Measurements from ENCODE around the gene ADAMTS17. TPM values are rescaled to one million over a fixed set of nuclear protein-coding genes. Genes with fewer than 3 reads are reported as not detected.

The ADAMTS17 gene
- total and polyA plus RNA-seq, 2 experiments from 2014 or later, result 3.7 to 4.4 TPM

- no peaks in the 10 kb centered on the region for H3K9me2 ChIP-seq (replicated peaks; ENCODE audit: insufficient read depth)
- no peaks in the 10 kb centered on the region for H3K9me3 ChIP-seq (ENCODE audit: low read depth)
- no peaks in the 10 kb centered on the region for H3K79me2 ChIP-seq
- 91% methylated on average over 11 of the region's 11 CpGs for WGBS (ENCODE audit: low lambda C conversion rate, missing lambda C conversion rate)
- H3K4me2 ChIP-seq, result no peak overlapping the region
- H2AFZ ChIP-seq, result no peak overlapping the region
- no peaks in the 10 kb centered on the region for H3K27me3 ChIP-seq
- TF ChIP-seq EZH2 (IDR thresholded peaks at IDR 0.05; ENCODE audit: borderline replicate concordance) (no peak), CTCF (IDR thresholded peaks at IDR 0.05; ENCODE audit: poor library complexity) (no peak)
- no peaks in the 10 kb centered on the region for H3K36me3 ChIP-seq (replicated peaks; ENCODE audit: insufficient read depth, low read depth)
- no peak for DNase-seq (ENCODE audit: low spot score)
- no peak overlapping the region for H3K27ac ChIP-seq
- H3K4me3 ChIP-seq, result no peak overlapping the region
- no peaks in the 10 kb centered on the region for H3K4me1 ChIP-seq (ENCODE audit: insufficient read depth)
- no peaks in the 10 kb centered on the region for H4K20me1 ChIP-seq (ENCODE audit: insufficient read depth, poor library complexity, severe bottlenecking)
These were observed 373.9 kb downstream of the ADAMTS17 start for GRCh38 chr15:99967841-99968371.

GRCh38 chr15:99966815-99967214 is 375.0 kb downstream of the ADAMTS17 start:
- Histone ChIP-seq H3K4me2 (no peak overlapping the region), H3K4me1 (ENCODE audit: insufficient read depth) (no peaks in the 10 kb centered on the region), H3K9me2 (replicated peaks; ENCODE audit: insufficient read depth) (no peaks in the 10 kb centered on the region), H3K27ac (no peak overlapping the region), H3K79me2 (no peaks in the 10 kb centered on the region), H2AFZ (no peak overlapping the region), H3K4me3 (no peak overlapping the region), H3K9me3 (ENCODE audit: low read depth) (no peaks in the 10 kb centered on the region), H3K27me3 (no peaks in the 10 kb centered on the region), H4K20me1 (ENCODE audit: insufficient read depth, poor library complexity, severe bottlenecking) (no peaks in the 10 kb centered on the region), H3K36me3 (replicated peaks; ENCODE audit: insufficient read depth, low read depth) (no peaks in the 10 kb centered on the region)
- TF ChIP-seq EZH2 (IDR thresholded peaks at IDR 0.05; ENCODE audit: borderline replicate concordance) (no peak), CTCF (IDR thresholded peaks at IDR 0.05; ENCODE audit: poor library complexity) (no peak), EZH2phosphoT487 (IDR thresholded peaks at IDR 0.05; ENCODE audit: low read depth, severe bottlenecking, unreplicated experiment) (no peak)
- DNase-seq (ENCODE audit: low spot score), result no peak
- 91% methylated on average over 3 of the region's 3 CpGs for WGBS (ENCODE audit: low lambda C conversion rate, missing lambda C conversion rate)

- WGBS (ENCODE audit: low lambda C conversion rate, missing lambda C conversion rate), result 90% methylated on average over 7 of the region's 7 CpGs
- H2AFZ ChIP-seq, result no peak overlapping the region
- DNase-seq (ENCODE audit: low spot score), result no peak
- no peak overlapping the region for H3K4me2 ChIP-seq
- H3K4me3 ChIP-seq, result no peak overlapping the region
- H4K20me1 ChIP-seq (ENCODE audit: insufficient read depth, poor library complexity, severe bottlenecking), result no peaks in the 10 kb centered on the region
- no peaks in the 10 kb centered on the region for H3K27me3 ChIP-seq
- TF ChIP-seq CTCF (IDR thresholded peaks at IDR 0.05; ENCODE audit: poor library complexity), result no peak
- TF ChIP-seq EZH2 (IDR thresholded peaks at IDR 0.05; ENCODE audit: borderline replicate concordance), result no peak
- no peak for TF ChIP-seq EZH2phosphoT487 (IDR thresholded peaks at IDR 0.05; ENCODE audit: low read depth, severe bottlenecking, unreplicated experiment)
- H3K36me3 ChIP-seq (replicated peaks; ENCODE audit: insufficient read depth, low read depth), result no peaks in the 10 kb centered on the region
- H3K9me2 ChIP-seq (replicated peaks; ENCODE audit: insufficient read depth), result no peaks in the 10 kb centered on the region
- H3K4me1 ChIP-seq (ENCODE audit: insufficient read depth), result no peaks in the 10 kb centered on the region
- no peaks in the 10 kb centered on the region for H3K9me3 ChIP-seq (ENCODE audit: low read depth)
- no peaks in the 10 kb centered on the region for H3K79me2 ChIP-seq
- no peak overlapping the region for H3K27ac ChIP-seq
These were observed 376.4 kb downstream of the ADAMTS17 start for GRCh38 chr15:99965376-99965775.

- no peaks in the 10 kb centered on the region for H3K9me2 ChIP-seq (replicated peaks; ENCODE audit: insufficient read depth)
- H3K36me3 ChIP-seq (replicated peaks; ENCODE audit: insufficient read depth, low read depth), result no peaks in the 10 kb centered on the region
- H3K4me2 ChIP-seq, result no peak overlapping the region
- whole genome bisulfite sequencing (ENCODE audit: low lambda C conversion rate, missing lambda C conversion rate), result 97% methylated on average over 7 of the region's 7 CpGs
- no peak for DNase-seq (ENCODE audit: low spot score)
- H3K27me3 ChIP-seq, result peaks cover 3% of the 10 kb centered on the region
- no peak overlapping the region for H2AFZ ChIP-seq
- no peaks in the 10 kb centered on the region for H3K79me2 ChIP-seq
- no peaks in the 10 kb centered on the region for H3K9me3 ChIP-seq (ENCODE audit: low read depth)
- no peak overlapping the region for H3K4me3 ChIP-seq
- TF ChIP-seq EZH2 (IDR thresholded peaks at IDR 0.05; ENCODE audit: borderline replicate concordance), result no peak
- no peak for TF ChIP-seq EZH2phosphoT487 (IDR thresholded peaks at IDR 0.05; ENCODE audit: low read depth, severe bottlenecking, unreplicated experiment)
- TF ChIP-seq CTCF (IDR thresholded peaks at IDR 0.05; ENCODE audit: poor library complexity), result no peak
- H4K20me1 ChIP-seq (ENCODE audit: insufficient read depth, poor library complexity, severe bottlenecking), result no peaks in the 10 kb centered on the region
- no peaks in the 10 kb centered on the region for H3K4me1 ChIP-seq (ENCODE audit: insufficient read depth)
- no peak overlapping the region for H3K27ac ChIP-seq
These were observed 377.8 kb downstream of the ADAMTS17 start for GRCh38 chr15:99963976-99964375.

All from hepatocyte (in vitro differentiated cells).